ENCODE measurements around the gene FGF10.

DNA sequence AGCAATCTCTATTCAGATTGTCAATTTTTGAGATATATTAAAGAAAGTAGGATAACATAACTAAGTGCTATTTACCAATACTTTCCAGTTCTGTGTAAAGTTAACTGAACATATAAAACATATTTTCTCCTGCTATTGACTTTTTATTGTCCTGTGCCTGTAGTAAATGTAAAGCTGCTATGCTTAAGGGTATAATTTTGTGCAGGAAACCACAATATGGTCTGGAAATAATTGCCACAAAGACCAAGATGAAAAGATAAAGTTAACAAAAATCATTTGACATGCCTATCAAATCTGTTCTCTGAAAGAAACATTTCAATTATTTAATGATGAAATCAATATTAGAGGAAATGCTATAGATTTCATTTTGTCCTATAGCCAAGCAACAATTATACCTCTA lies 121.3 kb downstream of the FGF10 start:
- TF ChIP-seq SIN3A (IDR thresholded peaks at IDR 0.05; ENCODE audit: borderline replicate concordance, insufficient read depth, low read length) (no peak), POLR2AphosphoS5 (IDR thresholded peaks at IDR 0.05; ENCODE audit: low read depth, low read length) (no peak)
